ENCODE results near the gene SLC25A20.
A peak's percentile ranks its signal among the peaks of the same experiment; 100 is the strongest.
"Not testable (repeated sequence)": the region's sequence is repeated elsewhere in the genome, so short reads cannot be mapped to it uniquely, and the experiment has no call there.

The SLC25A20 gene

DNA sequence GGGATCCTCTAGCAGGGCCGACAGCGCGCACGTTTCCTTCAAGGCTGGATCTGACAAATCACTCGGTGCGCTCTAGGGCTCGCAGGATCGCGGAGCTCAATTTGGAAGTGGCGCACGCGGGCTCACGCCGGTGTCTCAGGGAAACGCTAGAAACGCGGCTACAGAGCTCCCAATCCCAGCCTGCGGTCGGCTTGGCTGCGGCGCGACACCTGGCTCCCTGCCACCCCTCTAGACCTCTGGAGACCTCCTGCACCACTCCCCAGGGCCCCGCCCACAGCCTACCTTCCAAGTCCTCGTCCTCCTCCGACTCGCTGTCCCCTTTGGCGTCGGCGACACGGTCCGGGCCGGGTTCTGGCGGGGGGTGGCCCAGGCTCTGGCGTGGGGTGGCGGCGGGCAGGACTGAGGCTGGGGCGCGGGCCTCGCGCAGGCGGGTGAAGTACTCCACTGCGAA lies 51.6 kb downstream of the SLC25A20 start:
- Histone ChIP-seq H3K27me3 (replicated peaks) (no peaks in the 10 kb centered on the region), H3K36me3 (replicated peaks) (no peaks in the 10 kb centered on the region), H3K4me3 (ENCODE audit: low read depth, low read length) (peak overlapping the region; percentile 82), H3K27ac (peak overlapping the region; percentile 80)
- in situ Hi-C loops (cut with HindIII; ENCODE audit: low pct_ligation_motif_present, low sequenced_read_pairs) = no loop called here
- no peak for TF ChIP-seq CTCF (IDR thresholded peaks at IDR 0.05; ENCODE audit: low read depth, low read length, missing control alignments)
- DNase-seq = peak; percentile 68

- Histone ChIP-seq H3K27me3 (replicated peaks) (no peaks in the 10 kb centered on the region), H3K4me3 (ENCODE audit: low read depth, low read length) (no peak overlapping the region), H3K36me3 (replicated peaks) (no peaks in the 10 kb centered on the region), H3K27ac (no peak overlapping the region)
- TF ChIP-seq CTCF (IDR thresholded peaks at IDR 0.05; ENCODE audit: low read depth, low read length, missing control alignments) = no peak
- DNase-seq = no peak
- in situ Hi-C loops (cut with HindIII; ENCODE audit: low pct_ligation_motif_present, low sequenced_read_pairs) = no loop called here
These were observed 53.5 kb downstream of the SLC25A20 start for GRCh38 chr3:48845170-48845569.

DNA sequence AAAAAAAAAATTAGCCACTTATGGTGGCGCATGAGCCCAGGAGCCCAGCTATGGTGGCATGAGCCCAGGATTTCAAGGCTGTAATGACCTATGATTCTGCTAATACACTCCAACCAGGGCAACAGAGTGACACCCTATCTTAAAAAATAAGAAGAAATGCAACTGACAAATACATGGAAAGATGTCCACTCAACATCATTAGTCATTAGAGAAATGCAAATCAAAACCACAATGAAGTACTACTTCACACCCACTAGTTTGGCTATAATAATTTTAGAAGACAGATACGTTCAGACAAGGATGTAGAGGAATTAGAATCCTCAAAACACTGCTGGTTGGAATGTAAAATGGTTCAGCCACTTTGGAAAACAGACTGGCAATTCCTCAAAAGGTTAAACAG lies 61.5 kb downstream of the SLC25A20 start:
- no peaks in the 10 kb centered on the region for H3K36me3 ChIP-seq (replicated peaks)
- in situ Hi-C loops (cut with HindIII; ENCODE audit: low pct_ligation_motif_present, low sequenced_read_pairs) = no loop called here
- no peak overlapping the region for H3K27ac ChIP-seq
- no peaks in the 10 kb centered on the region for H3K27me3 ChIP-seq (replicated peaks)
- no peak for DNase-seq
- no peak overlapping the region for H3K4me3 ChIP-seq (ENCODE audit: low read depth, low read length)
- no peak for TF ChIP-seq CTCF (IDR thresholded peaks at IDR 0.05; ENCODE audit: low read depth, low read length, missing control alignments)

DNA sequence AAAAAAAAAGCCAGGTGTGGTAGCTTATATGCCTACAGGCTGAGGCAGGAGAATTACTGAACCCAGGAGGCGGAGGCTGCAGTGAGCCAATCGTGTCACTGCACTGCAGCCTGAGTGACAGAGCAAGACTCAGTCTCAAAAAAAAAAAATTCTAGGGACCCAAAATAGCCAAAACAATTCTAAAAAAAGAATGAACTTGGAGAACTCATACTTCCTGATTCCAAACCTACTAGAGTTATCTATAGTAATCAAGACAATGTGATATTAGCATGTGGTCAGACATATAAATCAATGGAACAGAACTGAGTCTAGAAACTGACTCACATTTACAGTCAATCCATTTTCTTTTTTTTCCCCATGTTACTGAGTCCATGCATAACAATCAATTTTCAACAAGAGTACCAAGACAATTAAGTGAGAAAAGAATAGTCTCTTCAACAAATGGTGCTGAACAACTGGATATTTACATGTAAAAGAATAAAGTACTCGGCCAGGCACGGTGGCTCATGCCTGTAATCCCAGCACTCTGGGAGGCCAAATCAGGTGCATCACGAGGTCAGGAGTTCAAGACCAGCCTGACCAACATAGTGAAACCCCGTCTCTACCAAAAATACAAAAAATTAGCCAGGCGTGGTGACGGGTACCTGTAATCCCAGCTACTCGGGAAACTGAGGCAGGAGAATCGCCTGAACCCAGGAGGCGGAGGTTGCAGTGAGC lies 62.9 kb downstream of the SLC25A20 start:
- DNase-seq = no peak
- H3K4me3 ChIP-seq (ENCODE audit: low read depth, low read length) = no peak overlapping the region
- no peaks in the 10 kb centered on the region for H3K27me3 ChIP-seq (replicated peaks)
- H3K36me3 ChIP-seq (replicated peaks) = no peaks in the 10 kb centered on the region
- no peak for TF ChIP-seq CTCF (IDR thresholded peaks at IDR 0.05; ENCODE audit: low read depth, low read length, missing control alignments)
- no peak overlapping the region for H3K27ac ChIP-seq
- in situ Hi-C loops (cut with HindIII; ENCODE audit: low pct_ligation_motif_present, low sequenced_read_pairs) = no loop called here

DNA sequence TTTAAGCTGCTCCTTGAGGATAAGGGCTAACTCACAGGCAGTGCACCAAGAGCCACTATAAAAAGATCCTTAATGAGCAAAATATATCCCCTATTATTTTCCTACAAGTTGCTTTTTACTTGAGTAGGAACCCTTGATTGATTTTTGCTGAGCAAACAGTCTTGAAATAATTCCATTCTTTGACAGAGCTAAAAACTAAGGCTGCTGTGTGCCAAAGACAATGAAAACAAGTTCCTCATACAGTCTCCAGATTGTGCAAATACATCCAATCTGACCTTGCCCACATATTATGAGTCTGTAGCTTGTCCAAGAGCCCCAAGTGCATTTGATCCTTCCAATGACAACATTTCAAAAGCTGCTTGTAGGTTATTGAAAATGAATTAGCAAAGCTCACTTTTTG lies 66.0 kb downstream of the SLC25A20 start:
- Histone ChIP-seq H3K4me3 (ENCODE audit: low read depth, low read length) (no peak overlapping the region), H3K36me3 (replicated peaks) (no peaks in the 10 kb centered on the region), H3K27ac (no peak overlapping the region), H3K27me3 (replicated peaks) (no peaks in the 10 kb centered on the region)
- in situ Hi-C loops (cut with HindIII; ENCODE audit: low pct_ligation_motif_present, low sequenced_read_pairs) = no loop called here
- no peak for TF ChIP-seq CTCF (IDR thresholded peaks at IDR 0.05; ENCODE audit: low read depth, low read length, missing control alignments)
- DNase-seq = no peak

DNA sequence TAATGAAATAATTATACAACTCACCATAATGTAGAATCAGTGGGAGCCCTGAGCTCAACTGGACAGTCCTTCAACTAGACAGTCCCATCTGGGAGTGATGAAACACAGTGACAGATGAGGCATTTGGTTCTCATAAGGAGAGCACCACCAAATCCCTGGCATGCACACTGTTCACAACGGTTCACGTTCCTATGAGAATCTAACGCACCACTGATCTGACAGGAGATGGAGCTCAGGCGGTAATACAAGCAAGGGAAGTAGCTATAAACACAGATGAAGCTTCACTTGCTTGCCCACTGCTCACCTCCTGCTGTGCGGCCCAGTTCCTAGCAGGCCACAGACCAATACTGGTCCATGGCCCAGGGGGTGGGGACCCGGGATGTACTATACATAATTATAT lies 68.0 kb downstream of the SLC25A20 start:
- in situ Hi-C loops (cut with HindIII; ENCODE audit: low pct_ligation_motif_present, low sequenced_read_pairs) = no loop called here

GRCh38 chr3:48829525-48829924 lies 69.2 kb downstream of the SLC25A20 start:
- H3K27me3 ChIP-seq (replicated peaks); H3K27ac ChIP-seq; H3K4me3 ChIP-seq (ENCODE audit: low read depth, low read length); DNase-seq; in situ Hi-C loops (cut with HindIII; ENCODE audit: low pct_ligation_motif_present, low sequenced_read_pairs); H3K36me3 ChIP-seq (replicated peaks): not testable (repeated sequence)

More for the DNA sequence above, 68.0 kb downstream of the SLC25A20 start:
- H3K4me3 ChIP-seq (ENCODE audit: low read depth, low read length) = no peak overlapping the region
- no peak overlapping the region for H3K27ac ChIP-seq
- H3K36me3 ChIP-seq (replicated peaks) = no peaks in the 10 kb centered on the region
- no peak for TF ChIP-seq CTCF (IDR thresholded peaks at IDR 0.05; ENCODE audit: low read depth, low read length, missing control alignments)
- no peak for DNase-seq
- H3K27me3 ChIP-seq (replicated peaks) = no peaks in the 10 kb centered on the region

GRCh38 chr3:48827874-48828273 lies 70.8 kb downstream of the SLC25A20 start:
- DNase-seq; H3K36me3 ChIP-seq (replicated peaks); H3K27me3 ChIP-seq (replicated peaks); H3K4me3 ChIP-seq (ENCODE audit: low read depth, low read length); in situ Hi-C loops (cut with HindIII; ENCODE audit: low pct_ligation_motif_present, low sequenced_read_pairs); H3K27ac ChIP-seq: not testable (repeated sequence)
